Stimulated activated CD4-positive, alpha-beta T cell treated with anti-CD3 and anti-CD28 coated beads, Interleukin-12 subunit alpha, Interleukin-12 subunit beta, amount 100 ng/mL, for 48 hours (primary cell): Measurements from ENCODE around the gene ZNF850.
A peak's percentile ranks its signal among the peaks of the same experiment; 100 is the strongest.
"Not testable (repeated sequence)": the region's sequence is repeated elsewhere in the genome, so short reads cannot be mapped to it uniquely, and the experiment has no call there.

Experiments
- DNase-seq, 3 donors: peaks; one replicate each; pipeline ENCODE4 v3.0.0-alpha.2; 2020; ENCODE audit warnings: low read depth in 2 of 3, low spot score in 1 of 3

ZNF850 gene

GRCh38 chr19:36772311-36773222 is at the start of gene ZNF850:
Gene ZNF850 (minus strand): TSS chr19:36772807. CDS start chr19:36762606, 10,201 bp downstream.
- DNase-seq: peak; percentile 87 to 91 (median 90)

GRCh38 chr19:36821758-36822157 is 49.2 kb upstream of the ZNF850 start:
- DNase-seq: no peak

- DNase-seq: no peak
Observed at GRCh38 chr19:36819130-36819630, 46.6 kb upstream of the ZNF850 start.

GRCh38 chr19:36807029-36807428 is 34.4 kb upstream of the ZNF850 start:
- DNase-seq: no peak

DNA sequence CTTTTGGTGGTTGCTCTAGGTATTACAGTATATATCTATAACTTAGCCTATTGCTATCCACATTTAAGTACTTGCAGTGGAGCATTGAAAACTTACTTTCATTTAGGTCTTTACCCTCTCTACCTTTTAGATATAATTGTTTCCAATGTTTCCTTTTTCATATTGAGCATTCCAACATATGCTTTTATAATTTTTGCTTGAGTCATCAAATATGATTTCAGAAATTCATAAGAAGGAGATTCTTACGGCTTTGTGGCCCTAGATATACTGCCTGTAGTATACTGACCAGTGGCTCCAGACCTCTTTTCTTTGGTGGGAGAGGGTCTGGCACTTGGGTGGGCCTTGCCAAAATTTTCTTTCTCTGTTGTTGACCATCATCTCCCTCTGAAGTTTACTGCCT is 32.8 kb upstream of the ZNF850 start:
- DNase-seq: no peak

GRCh38 chr19:36797786-36798108 is 25.1 kb upstream of the ZNF850 start:
- no peak for DNase-seq

DNA sequence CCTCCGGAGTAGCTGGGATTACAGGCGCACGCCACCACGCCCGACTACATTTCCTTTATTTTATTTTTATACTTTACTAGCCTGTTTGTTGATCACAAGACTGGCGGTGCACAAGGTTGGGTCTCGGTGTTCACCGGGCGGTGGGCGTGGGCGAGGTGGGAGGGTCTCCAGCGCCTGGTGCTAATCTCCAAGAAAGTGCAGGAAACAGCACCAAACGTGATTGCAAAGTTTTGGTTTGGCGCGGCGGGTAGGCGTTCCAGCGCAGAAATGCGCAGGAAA is 24.0 kb upstream of the ZNF850 start:
- DNase-seq: no peak

DNA sequence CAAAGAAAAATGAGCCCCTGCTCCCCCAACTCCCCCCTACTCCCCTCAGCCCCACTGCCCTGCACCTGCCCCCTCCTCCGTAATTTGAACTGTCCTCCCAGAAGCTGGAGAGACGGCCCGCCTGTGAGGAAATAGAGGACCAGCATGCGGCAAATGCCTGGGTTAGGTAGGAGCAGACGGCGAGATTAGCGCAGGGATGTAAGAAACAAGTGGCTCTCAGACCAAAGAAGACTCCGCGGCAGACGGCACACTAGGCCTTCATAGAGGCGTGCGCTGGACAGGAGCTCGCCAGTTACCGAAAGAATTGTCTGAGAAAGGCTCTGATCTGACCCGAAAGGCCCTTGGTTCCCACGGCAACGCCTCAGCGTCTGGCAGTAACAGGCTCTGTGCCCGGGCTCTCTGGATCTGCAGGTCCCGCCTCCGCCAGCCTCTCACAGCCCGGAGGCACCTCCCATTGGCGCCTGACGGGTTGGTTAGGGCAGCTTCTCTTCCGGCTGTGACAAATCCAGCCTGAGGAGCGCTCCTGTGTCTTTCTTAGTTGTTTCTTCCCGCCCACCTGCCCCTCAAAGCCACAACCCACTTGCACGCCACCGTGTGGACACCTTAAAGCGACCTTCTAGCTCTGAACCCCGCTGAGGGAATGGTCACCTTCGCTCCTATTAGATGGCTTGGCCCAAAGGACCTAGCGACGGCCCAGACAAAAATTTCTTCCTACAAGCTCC is 19.0 kb upstream of the ZNF850 start:
- DNase-seq: not testable (repeated sequence)

- DNase-seq: no peak
Observed at GRCh38 chr19:36775768-36776167, 3.2 kb upstream of the ZNF850 start.

DNA sequence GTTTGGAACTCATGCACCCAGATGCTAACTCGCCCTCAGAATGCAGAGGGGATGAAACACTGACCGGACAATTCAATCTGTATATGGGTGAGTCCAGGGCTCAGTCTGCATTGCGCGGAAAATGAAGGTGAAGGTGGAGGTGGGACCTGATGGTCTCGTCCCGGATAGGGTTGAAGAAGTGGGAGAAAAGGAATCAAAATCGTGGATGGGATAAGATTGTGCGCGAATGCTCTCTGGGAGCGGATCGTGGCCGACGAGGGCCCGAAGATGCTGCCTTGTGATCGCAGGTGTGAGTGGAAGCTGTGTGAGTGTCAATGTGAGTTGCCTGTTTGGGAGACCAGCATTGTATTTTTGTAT is 594 bp upstream of the ZNF850 start:
- DNase-seq: no peak

- peak in 2 of 3 donors; percentile 21 to 36 for DNase-seq
Observed at GRCh38 chr19:36771261-36772231, 1.1 kb downstream of the ZNF850 start.

GRCh38 chr19:36750066-36750691 is 22.4 kb downstream of the ZNF850 start:
- DNase-seq: no peak

DNA sequence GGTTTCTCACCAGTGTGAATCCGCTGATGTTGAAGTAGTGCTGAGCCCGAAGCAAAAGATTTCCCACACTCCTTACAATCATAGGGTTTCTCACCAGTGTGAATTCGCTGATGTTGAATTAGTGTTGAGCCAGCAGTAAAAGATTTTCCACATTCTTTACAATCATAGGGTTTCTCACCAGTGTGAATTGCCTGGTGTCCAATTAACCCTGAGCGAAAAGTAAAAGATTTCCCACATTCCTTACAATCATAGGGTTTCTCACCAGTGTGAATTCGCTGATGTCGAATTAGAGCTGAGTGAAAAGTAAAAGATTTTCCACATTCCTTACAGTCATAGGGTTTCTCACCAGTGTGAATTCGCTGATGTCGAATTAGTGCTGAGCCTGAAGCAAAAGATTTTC is 23.0 kb downstream of the ZNF850 start:
- DNase-seq: not testable (repeated sequence)

- no peak for DNase-seq
Observed at GRCh38 chr19:36748431-36749275, 24.0 kb downstream of the ZNF850 start.

GRCh38 chr19:36747750-36748149 is 24.9 kb downstream of the ZNF850 start:
- DNase-seq: no peak

GRCh38 chr19:36745870-36746269 is 26.7 kb downstream of the ZNF850 start:
- DNase-seq: no peak

- DNase-seq: not testable (repeated sequence)
Observed at GRCh38 chr19:36736166-36736565, 36.4 kb downstream of the ZNF850 start.

GRCh38 chr19:36719687-36720556 is 52.7 kb downstream of the ZNF850 start:
- no peak for DNase-seq

DNA sequence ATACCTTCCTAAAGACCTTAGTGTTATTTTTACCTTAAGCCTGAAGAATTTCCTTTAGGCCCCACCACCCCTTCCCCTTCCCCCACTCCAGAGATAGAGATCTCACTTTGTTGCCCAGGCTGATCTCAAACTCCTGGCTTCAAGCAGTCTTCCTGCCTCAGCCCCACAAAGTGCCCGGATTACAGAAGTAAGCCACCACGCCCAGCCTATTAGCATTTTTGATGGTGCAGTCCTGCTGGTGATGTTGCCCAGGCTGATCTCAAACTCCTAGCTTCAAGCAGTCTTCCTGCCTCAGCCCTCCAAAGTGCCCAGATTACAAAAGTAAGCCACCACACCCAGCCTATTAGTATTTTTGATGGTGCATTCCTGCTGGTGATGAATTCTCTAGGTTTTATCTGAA is 63.2 kb downstream of the ZNF850 start:
- DNase-seq: no peak
